Measurements from ENCODE around the gene TTN.
A peak's percentile ranks its signal among the peaks of the same experiment; 100 is the strongest.

TTN gene

GRCh38 chr2:178819992-178820391, 12.8 kb upstream of the TTN start:
- no peak overlapping the region; the same call in 1 of the 2 replicates for H3K4me3 ChIP-seq (ENCODE audit: low read length)
- DNase-seq (ENCODE audit: low read depth, low spot score), result peak; percentile 16

- DNase-seq (ENCODE audit: low read depth, low spot score), result no peak
- H3K4me3 ChIP-seq (ENCODE audit: low read length), result no peak overlapping the region
Observed at GRCh38 chr2:178819147-178819875, 12.1 kb upstream of the TTN start.

GRCh38 chr2:178811901-178812300, 4.7 kb upstream of the TTN start:
- no peak overlapping the region for H3K4me3 ChIP-seq (ENCODE audit: low read length)

GRCh38 chr2:178811045-178811444, 3.8 kb upstream of the TTN start:
- no peak for DNase-seq (ENCODE audit: low read depth, low spot score)

More at GRCh38 chr2:178811901-178812300, 4.7 kb upstream of the TTN start:
- no peak for DNase-seq (ENCODE audit: low read depth, low spot score)

GRCh38 chr2:178810422-178810821, 3.2 kb upstream of the TTN start:
- H3K4me3 ChIP-seq (ENCODE audit: low read length), result no peak overlapping the region
- no peak for DNase-seq (ENCODE audit: low read depth, low spot score)

More at GRCh38 chr2:178811045-178811444, 3.8 kb upstream of the TTN start:
- no peak overlapping the region for H3K4me3 ChIP-seq (ENCODE audit: low read length)

- no peak overlapping the region for H3K4me3 ChIP-seq (ENCODE audit: low read length)
- DNase-seq (ENCODE audit: low read depth, low spot score), result no peak
Observed at GRCh38 chr2:178806543-178806942, 680 bp downstream of the TTN start.

GRCh38 chr2:178805457-178805856, 1.8 kb downstream of the TTN start:
- DNase-seq (ENCODE audit: low read depth, low spot score), result no peak
- H3K4me3 ChIP-seq (ENCODE audit: low read length), result no peak overlapping the region

- no peak overlapping the region for H3K4me3 ChIP-seq (ENCODE audit: low read length)
- DNase-seq (ENCODE audit: low read depth, low spot score), result peak; percentile 38
Observed at GRCh38 chr2:178804791-178805190, 2.4 kb downstream of the TTN start.

- no peak overlapping the region for H3K4me3 ChIP-seq (ENCODE audit: low read length)
- DNase-seq (ENCODE audit: low read depth, low spot score), result no peak
Observed at GRCh38 chr2:178800510-178800909, 6.7 kb downstream of the TTN start.

- no peak for DNase-seq (ENCODE audit: low read depth, low spot score)
- no peak overlapping the region for H3K4me3 ChIP-seq (ENCODE audit: low read length)
Observed at GRCh38 chr2:178799305-178799704, 7.9 kb downstream of the TTN start.

- no peak overlapping the region for H3K4me3 ChIP-seq (ENCODE audit: low read length)
- peak; percentile 37 for DNase-seq (ENCODE audit: low read depth, low spot score)
Observed at GRCh38 chr2:178796079-178796677, 11.0 kb downstream of the TTN start.

- H3K4me3 ChIP-seq (ENCODE audit: low read length), result no peak overlapping the region
- no peak for DNase-seq (ENCODE audit: low read depth, low spot score)
Observed at GRCh38 chr2:178787934-178788333, 19.3 kb downstream of the TTN start.

GRCh38 chr2:178787155-178787554, 20.1 kb downstream of the TTN start:
- DNase-seq (ENCODE audit: low read depth, low spot score), result no peak
- H3K4me3 ChIP-seq (ENCODE audit: low read length), result no peak overlapping the region

- no peak for DNase-seq (ENCODE audit: low read depth, low spot score)
- H3K4me3 ChIP-seq (ENCODE audit: low read length), result no peak overlapping the region
Observed at GRCh38 chr2:178783889-178784288, 23.3 kb downstream of the TTN start.

- no peak overlapping the region for H3K4me3 ChIP-seq (ENCODE audit: low read length)
- DNase-seq (ENCODE audit: low read depth, low spot score), result no peak
Observed at GRCh38 chr2:178782236-178782635, 25.0 kb downstream of the TTN start.

- no peak for DNase-seq (ENCODE audit: low read depth, low spot score)
- H3K4me3 ChIP-seq (ENCODE audit: low read length), result no peak overlapping the region
Observed at GRCh38 chr2:178777577-178777976, 29.6 kb downstream of the TTN start.

GRCh38 chr2:178776751-178777150, 30.5 kb downstream of the TTN start:
- no peak overlapping the region for H3K4me3 ChIP-seq (ENCODE audit: low read length)
- no peak for DNase-seq (ENCODE audit: low read depth, low spot score)

- no peak for DNase-seq (ENCODE audit: low read depth, low spot score)
- no peak overlapping the region for H3K4me3 ChIP-seq (ENCODE audit: low read length)
Observed at GRCh38 chr2:178775975-178776374, 31.2 kb downstream of the TTN start.

- H3K4me3 ChIP-seq (ENCODE audit: low read length), result no peak overlapping the region
- no peak for DNase-seq (ENCODE audit: low read depth, low spot score)
Observed at GRCh38 chr2:178770518-178770917, 36.7 kb downstream of the TTN start.

GRCh38 chr2:178767094-178768060, 39.8 kb downstream of the TTN start:
- no peak overlapping the region for H3K4me3 ChIP-seq (ENCODE audit: low read length)
- no peak for DNase-seq (ENCODE audit: low read depth, low spot score)

All from Jurkat, Clone E6-1 (cell line).